Stromal cell of bone marrow (primary cell): Measurements from ENCODE around the gene EEF1A2.

Experiments used
- DNase-seq: peaks from one replicate; pipeline ENCODE4 v3.0.0-alpha.2; 2012; ENCODE audit warnings: low read depth

EEF1A2 gene

DNA sequence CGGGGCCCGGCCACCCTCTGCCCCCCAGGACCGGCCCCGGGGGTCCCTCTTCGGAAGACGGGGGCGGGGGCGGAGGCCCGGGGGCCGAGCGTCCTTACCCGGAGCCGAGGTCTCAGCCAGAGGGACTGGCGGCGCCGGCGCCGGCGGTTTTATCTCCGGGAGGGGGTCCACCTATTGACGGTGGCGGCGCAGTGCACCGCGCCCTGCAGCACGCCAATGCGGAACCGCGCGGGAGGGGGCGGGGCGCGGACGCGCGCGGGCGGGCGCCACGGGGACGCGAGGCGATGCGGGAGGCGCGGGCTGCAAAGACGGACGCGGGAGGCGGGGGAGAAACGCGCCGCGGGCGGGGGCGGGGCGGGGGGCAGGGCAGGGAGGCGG, at the start of gene EEF1A2:
EEF1A2 (minus strand) TSS at position 124 of the 378 bp plus-strand sequence. CDS start 1,320 bp downstream, outside the sequence.
- DNase-seq, result no peak

GRCh38 chr20:63548542-63548941, 49.7 kb upstream of the EEF1A2 start:
- no peak for DNase-seq

DNA sequence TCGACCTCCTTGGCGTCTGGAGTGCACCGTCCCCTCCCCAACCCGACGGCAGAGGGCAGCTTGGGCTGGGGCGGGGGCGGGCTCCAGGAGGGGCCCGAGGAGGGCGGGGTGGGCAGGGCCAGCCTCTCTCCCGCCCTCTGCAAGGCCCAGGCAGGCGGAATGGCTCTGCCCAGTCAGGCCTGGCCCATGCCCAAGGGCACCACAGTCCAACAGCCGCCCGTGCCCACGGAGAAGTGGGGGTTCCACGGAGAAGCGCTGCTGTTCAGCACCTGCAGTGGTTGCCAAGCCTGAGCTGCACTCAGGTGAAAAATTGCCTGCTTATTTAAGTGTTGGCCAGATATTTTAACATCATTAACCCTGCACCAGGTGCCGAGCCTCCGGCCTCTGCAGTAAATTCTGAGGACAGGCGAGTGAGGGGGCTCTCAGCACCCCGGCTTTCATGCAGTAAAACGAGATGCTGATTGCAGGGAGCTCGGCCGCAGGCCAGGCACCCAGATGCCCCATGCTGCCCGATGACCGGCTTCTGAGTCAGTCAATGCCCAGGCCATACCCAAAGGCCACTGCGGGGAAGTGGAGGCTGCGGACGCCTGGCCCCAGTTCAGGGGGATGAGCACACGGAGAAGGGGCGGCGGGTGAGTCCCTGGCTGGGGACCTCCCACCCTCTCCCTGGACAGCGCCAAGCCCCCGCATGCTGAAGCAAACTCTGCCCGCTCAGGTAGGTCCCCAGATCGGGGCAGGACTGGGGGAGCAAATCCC, 49.0 kb upstream of the EEF1A2 start, which contains the start of gene SRMS:
SRMS (minus strand) TSS at position 25 of the 756 bp plus-strand sequence. CDS start 286 bp downstream, outside the sequence.
- no peak for DNase-seq

- no peak for DNase-seq
Measured at GRCh38 chr20:63546956-63547724, 48.3 kb upstream of the EEF1A2 start.

DNA sequence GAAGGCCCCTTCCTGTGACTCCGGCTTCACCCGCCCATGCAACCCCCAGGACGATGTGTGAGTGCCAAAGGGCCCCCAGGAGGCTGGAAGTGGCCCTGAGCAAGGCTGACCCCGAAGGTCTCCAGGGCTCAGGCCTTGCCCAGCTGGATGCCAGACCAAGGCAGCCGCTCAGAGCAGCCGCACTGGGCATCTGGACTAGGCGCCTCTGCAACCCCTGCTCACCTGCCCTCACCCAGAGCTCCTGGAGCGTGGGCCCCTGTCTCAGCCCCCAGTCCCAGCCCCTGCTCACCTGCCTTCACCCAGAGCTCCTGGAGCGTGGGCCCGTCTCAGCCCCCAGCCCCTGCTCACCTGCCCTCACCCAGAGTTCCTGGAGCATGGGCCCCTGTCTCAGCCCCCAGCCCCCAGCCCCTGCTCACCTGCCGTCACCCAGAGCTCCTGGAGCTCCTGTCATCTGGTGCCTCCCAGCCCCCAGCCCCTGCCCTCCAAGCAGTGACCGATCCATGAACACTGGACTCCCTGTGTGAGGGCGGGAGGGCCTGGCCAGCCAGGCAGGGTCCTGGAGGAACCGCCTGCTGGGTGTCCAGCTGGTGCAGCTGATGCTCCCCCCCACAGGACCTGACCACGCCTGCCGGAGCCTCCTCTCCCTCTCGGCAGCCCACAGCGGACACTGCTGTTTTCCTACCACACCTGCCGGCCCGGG, 47.5 kb upstream of the EEF1A2 start:
- DNase-seq, result no peak

GRCh38 chr20:63545814-63546213, 46.9 kb upstream of the EEF1A2 start:
- DNase-seq, result no peak

GRCh38 chr20:63544958-63545516, 46.2 kb upstream of the EEF1A2 start:
- no peak for DNase-seq

- no peak for DNase-seq
Measured at GRCh38 chr20:63544241-63544957, 45.5 kb upstream of the EEF1A2 start.

DNA sequence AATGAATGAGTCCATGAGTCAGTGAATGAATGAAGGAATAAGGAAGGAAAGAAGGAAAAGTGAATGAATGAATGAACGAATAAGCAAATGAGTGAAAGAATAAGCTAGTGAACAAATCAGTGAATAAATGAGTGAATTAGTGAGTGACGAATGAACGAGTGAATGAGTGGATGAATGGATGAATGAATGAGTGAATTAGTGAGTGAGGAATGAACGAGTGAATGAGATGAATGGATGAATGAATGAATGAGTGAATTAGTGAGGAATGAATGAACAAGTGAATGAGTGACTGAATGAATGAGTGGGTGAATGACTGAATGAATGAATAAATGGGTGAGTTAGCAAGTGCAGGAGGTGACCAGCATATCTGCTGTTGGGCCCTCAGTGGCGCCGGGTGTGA, 44.9 kb upstream of the EEF1A2 start:
- DNase-seq, result no peak

- DNase-seq, result no peak
Measured at GRCh38 chr20:63543131-63543530, 44.2 kb upstream of the EEF1A2 start.

GRCh38 chr20:63542696-63543095, 43.8 kb upstream of the EEF1A2 start:
- DNase-seq, result no peak

GRCh38 chr20:63542031-63542559, 43.2 kb upstream of the EEF1A2 start:
- no peak for DNase-seq

- DNase-seq, result no peak
Measured at GRCh38 chr20:63541371-63541770, 42.5 kb upstream of the EEF1A2 start.

DNA sequence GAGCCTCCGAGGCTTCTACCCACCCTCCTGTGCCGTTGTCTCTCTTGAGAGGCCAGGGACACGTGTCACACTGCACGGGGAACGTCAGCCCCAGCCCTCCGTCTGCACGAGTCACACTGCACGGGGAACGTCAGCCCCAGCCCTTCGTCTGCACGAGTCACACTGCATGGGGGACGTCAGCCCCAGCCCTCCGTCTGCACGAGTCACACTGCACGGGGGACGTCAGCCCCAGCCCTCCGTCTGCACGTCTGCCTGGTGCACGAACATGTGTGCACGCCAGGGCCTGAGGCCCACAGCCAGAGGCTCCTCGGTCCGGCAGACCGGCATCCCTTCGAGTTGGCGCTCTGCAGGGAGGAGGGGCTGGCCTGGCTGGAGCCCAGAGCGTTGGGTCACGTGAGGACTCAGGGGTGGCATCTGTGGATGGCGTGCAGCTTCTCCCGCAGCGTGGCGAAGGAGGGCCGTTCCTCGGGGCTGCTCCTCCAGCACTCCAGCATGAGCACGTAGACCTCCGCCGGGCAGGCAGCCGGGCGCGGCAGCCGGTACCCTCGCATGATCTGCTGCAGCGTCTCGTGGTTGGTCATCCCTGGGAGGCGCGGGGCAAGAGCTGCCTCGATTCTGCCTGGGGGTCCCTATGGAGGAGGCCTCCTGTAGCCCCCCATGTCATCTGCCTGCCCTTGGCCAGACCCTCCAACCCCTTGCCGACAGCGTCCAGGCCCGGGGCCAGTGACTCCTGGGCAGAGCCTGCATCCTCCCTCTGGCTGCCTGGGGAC, 41.7 kb upstream of the EEF1A2 start:
- DNase-seq, result no peak

GRCh38 chr20:63539441-63540370, 40.8 kb upstream of the EEF1A2 start:
- no peak for DNase-seq

- DNase-seq, result no peak
Measured at GRCh38 chr20:63539092-63539430, 40.2 kb upstream of the EEF1A2 start.

GRCh38 chr20:63538204-63539091, 39.6 kb upstream of the EEF1A2 start:
- peak; percentile 6 for DNase-seq

- peak; percentile 58 for DNase-seq
Measured at GRCh38 chr20:63537525-63538203, 38.8 kb upstream of the EEF1A2 start.
